Measurements from ENCODE around the gene ASPM. TPM values are rescaled to one million over a fixed set of nuclear protein-coding genes. Genes with fewer than 3 reads are reported as not detected.

The ASPM gene
- total RNA-seq, 1 experiment from 2014 or later = 29.9 TPM

- TF ChIP-seq JUND (IDR thresholded peaks at IDR 0.05) (no peak), SIN3A (IDR thresholded peaks at IDR 0.05; ENCODE audit: low read depth) (no peak)
- ATAC-seq (no peak), DNase-seq (ENCODE audit: low read depth, low spot score) (no peak)
- no peak overlapping the region for H3K27ac ChIP-seq (ENCODE audit: low read depth, low read length)
- H4K20me1 ChIP-seq (ENCODE audit: insufficient read depth) = no peaks in the 10 kb centered on the region
- POLR2A ChIA-PET = no interaction called here
- CTCF ChIA-PET = no interaction called here
- H3K79me2 ChIP-seq (ENCODE audit: insufficient read depth, low read length) = no peaks in the 10 kb centered on the region
- H3K36me3 ChIP-seq (ENCODE audit: control insufficient read depth in 1 of 2, insufficient read depth in 2 of 2, low read length in 2 of 2) = peaks cover 9 to 14% of the 10 kb centered on the region in 2 experiments; a peak in 2 of 4 replicates
- no peaks in the 10 kb centered on the region for H3K9me2 ChIP-seq (ENCODE audit: insufficient read depth)
- H3K9me3 ChIP-seq (ENCODE audit: control insufficient read depth in 1 of 2, insufficient read depth in 1 of 2, low read depth in 1 of 2, low read length in 2 of 2) = no peaks in the 10 kb centered on the region
- no peak overlapping the region for H3K9ac ChIP-seq (ENCODE audit: low read length)
- peaks cover 0 to 6% of the 10 kb centered on the region in 2 experiments; a peak in 2 of 4 replicates for H3K4me1 ChIP-seq (ENCODE audit: control insufficient read depth in 1 of 2, insufficient read depth in 2 of 2, low read length in 2 of 2)
- intact Hi-C loops (cut with micrococcal nuclease) = no loop called here
- no TSS peak for BruUV-seq (replicated peaks)
- RAD21 ChIA-PET (ENCODE audit: low non-redundant PET in 1 of 2, low total read pairs in 2 of 2, uncharacterized antibody in 2 of 2, unreplicated experiment in 2 of 2) = no interaction called here
- no peak overlapping the region for H2AFZ ChIP-seq (ENCODE audit: low read depth, low read length, poor library complexity, severe bottlenecking)
- H3K27me3 ChIP-seq (ENCODE audit: insufficient read depth, low read length) = no peaks in the 10 kb centered on the region
- H3K4me2 ChIP-seq (ENCODE audit: low read length) = no peak overlapping the region
- H3K4me3 ChIP-seq (replicated peaks in 1 of 2; ENCODE audit: low read depth in 1 of 2, low read length in 2 of 2) = no peak overlapping the region
Observed at GRCh38 chr1:197174818-197175217, 28.3 kb upstream of the ASPM start.

- ChIA-PET POLR2A (no interaction called here), CTCF (no interaction called here), RAD21 (ENCODE audit: low non-redundant PET in 1 of 2, low total read pairs in 2 of 2, uncharacterized antibody in 2 of 2, unreplicated experiment in 2 of 2) (no interaction called here)
- H3K27ac ChIP-seq (ENCODE audit: low read depth, low read length) = no peak overlapping the region
- DNase-seq (ENCODE audit: low read depth, low spot score) = no peak
- H3K9me2 ChIP-seq (ENCODE audit: insufficient read depth) = no peaks in the 10 kb centered on the region
- no peaks in the 10 kb centered on the region for H4K20me1 ChIP-seq (ENCODE audit: insufficient read depth)
- no peaks in the 10 kb centered on the region for H3K79me2 ChIP-seq (ENCODE audit: insufficient read depth, low read length)
- no TSS peak for BruUV-seq (replicated peaks)
- H3K4me1 ChIP-seq (ENCODE audit: control insufficient read depth in 1 of 2, insufficient read depth in 2 of 2, low read length in 2 of 2) = peaks cover 0 to 2% of the 10 kb centered on the region in 2 experiments; a peak in 2 of 4 replicates
- no peak overlapping the region for H3K4me2 ChIP-seq (ENCODE audit: low read length)
- H3K9ac ChIP-seq (ENCODE audit: low read length) = no peak overlapping the region
- peaks cover 9% of the 10 kb centered on the region in 2 experiments; a peak in 2 of 4 replicates for H3K36me3 ChIP-seq (ENCODE audit: control insufficient read depth in 1 of 2, insufficient read depth in 2 of 2, low read length in 2 of 2)
- TF ChIP-seq REST (IDR thresholded peaks at IDR 0.05; ENCODE audit: low read depth) (no peak), CEBPB (IDR thresholded peaks at IDR 0.05; ENCODE audit: low read depth) (peak; percentile 41; the same call in 1 of the 2 replicates)
- no peak overlapping the region for H3K4me3 ChIP-seq (replicated peaks in 1 of 2; ENCODE audit: low read depth in 1 of 2, low read length in 2 of 2)
- intact Hi-C loops (cut with micrococcal nuclease) = no loop called here
- no peak overlapping the region for H2AFZ ChIP-seq (ENCODE audit: low read depth, low read length, poor library complexity, severe bottlenecking)
- no peaks in the 10 kb centered on the region for H3K9me3 ChIP-seq (ENCODE audit: control insufficient read depth in 1 of 2, insufficient read depth in 1 of 2, low read depth in 1 of 2, low read length in 2 of 2)
- no peak for ATAC-seq
- H3K27me3 ChIP-seq (ENCODE audit: insufficient read depth, low read length) = no peaks in the 10 kb centered on the region
Observed at GRCh38 chr1:197173571-197174507, 27.4 kb upstream of the ASPM start.

Data from HCT116 (cell line).